GM21423 (cell line): ENCODE results near the gene ARHGEF10L.

Source experiments
- ATAC-seq: cut with Tn5 transposase; IDR thresholded peaks from one replicate; pipeline ENCODE4 v1.9.1; 2021; ENCODE audit warnings: mild to moderate bottlenecking, moderate library complexity; ENCODE audit not compliant: unreplicated experiment

The ARHGEF10L gene

GRCh38 chr1:17696417-17697301 is 157.2 kb downstream of the ARHGEF10L start:
- ATAC-seq = no peak

- ATAC-seq = no peak
Measured at GRCh38 chr1:17697458-17697857, 158.0 kb downstream of the ARHGEF10L start.

GRCh38 chr1:17699581-17699980 is 160.1 kb downstream of the ARHGEF10L start:
- ATAC-seq = no peak

GRCh38 chr1:17700945-17701810 is 161.7 kb downstream of the ARHGEF10L start:
- ATAC-seq = no peak

- no peak for ATAC-seq
Measured at GRCh38 chr1:17704176-17704575, 164.7 kb downstream of the ARHGEF10L start.

- ATAC-seq = no peak
Measured at GRCh38 chr1:17706445-17706844, 166.9 kb downstream of the ARHGEF10L start.

- ATAC-seq = no peak
Measured at GRCh38 chr1:17709981-17710380, 170.5 kb downstream of the ARHGEF10L start.

- ATAC-seq = no peak
Measured at GRCh38 chr1:17710889-17711576, 171.5 kb downstream of the ARHGEF10L start.

- ATAC-seq = no peak
Measured at GRCh38 chr1:17711577-17711910, 172.0 kb downstream of the ARHGEF10L start.

- ATAC-seq = no peak
Measured at GRCh38 chr1:17711941-17712340, 172.4 kb downstream of the ARHGEF10L start.

GRCh38 chr1:17713993-17714392 is 174.5 kb downstream of the ARHGEF10L start:
- no peak for ATAC-seq

GRCh38 chr1:17717594-17718535 is 178.4 kb downstream of the ARHGEF10L start:
- ATAC-seq = no peak

- no peak for ATAC-seq
Measured at GRCh38 chr1:17719874-17720273, 180.4 kb downstream of the ARHGEF10L start.

- no peak for ATAC-seq
Measured at GRCh38 chr1:17721444-17721843, 181.9 kb downstream of the ARHGEF10L start.

GRCh38 chr1:17723684-17724083 is 184.2 kb downstream of the ARHGEF10L start:
- no peak for ATAC-seq

- no peak for ATAC-seq
Measured at GRCh38 chr1:17724150-17724549, 184.7 kb downstream of the ARHGEF10L start.

- ATAC-seq = no peak
Measured at GRCh38 chr1:17725084-17725719, 185.7 kb downstream of the ARHGEF10L start.

GRCh38 chr1:17725811-17726582 is 186.5 kb downstream of the ARHGEF10L start:
- no peak for ATAC-seq

- ATAC-seq = no peak
Measured at GRCh38 chr1:17728123-17728712, 188.7 kb downstream of the ARHGEF10L start.
